Adrenal gland (tissue), 5 donors: ENCODE measurements around the gene CALCB.

Source experiments
- CTCF ChIP-seq, 6 experiments: fragments of 450-650 bp in 4 of 6; fragments of 200-600 bp in 2 of 6; sonication (generic) in 1 of 6; IDR thresholded peaks; 1 replicate in 5 of 6; 2 replicates in 1 of 6; pipeline versions ENCODE4 v1.5.1 to v1.8.0; 2016 to 2021; ENCODE audit warnings: antibody characterized with exemption in 6 of 6, mild to moderate bottlenecking in 2 of 6, moderate library complexity in 1 of 6
- POLR2A ChIP-seq, 2 donors: fragments of 450-650 bp; IDR thresholded peaks; one replicate each; pipeline ENCODE4 v1.6.1; 2017; ENCODE audit warnings: antibody characterized with exemption in 2 of 2, mild to moderate bottlenecking in 2 of 2, moderate library complexity in 1 of 2
- donor health status: DM: no; HTN: no; CAD: no.

- TF ChIP-seq CTCF (IDR thresholded peaks at IDR 0.05), result no peak
- TF ChIP-seq POLR2A (IDR thresholded peaks at IDR 0.05), result no peak
Observed at GRCh38 chr11:15034687-15035267, 38.6 kb upstream of the CALCB start.
